Measurements from ENCODE around the gene ZNHIT2.

ZNHIT2 gene

DNA sequence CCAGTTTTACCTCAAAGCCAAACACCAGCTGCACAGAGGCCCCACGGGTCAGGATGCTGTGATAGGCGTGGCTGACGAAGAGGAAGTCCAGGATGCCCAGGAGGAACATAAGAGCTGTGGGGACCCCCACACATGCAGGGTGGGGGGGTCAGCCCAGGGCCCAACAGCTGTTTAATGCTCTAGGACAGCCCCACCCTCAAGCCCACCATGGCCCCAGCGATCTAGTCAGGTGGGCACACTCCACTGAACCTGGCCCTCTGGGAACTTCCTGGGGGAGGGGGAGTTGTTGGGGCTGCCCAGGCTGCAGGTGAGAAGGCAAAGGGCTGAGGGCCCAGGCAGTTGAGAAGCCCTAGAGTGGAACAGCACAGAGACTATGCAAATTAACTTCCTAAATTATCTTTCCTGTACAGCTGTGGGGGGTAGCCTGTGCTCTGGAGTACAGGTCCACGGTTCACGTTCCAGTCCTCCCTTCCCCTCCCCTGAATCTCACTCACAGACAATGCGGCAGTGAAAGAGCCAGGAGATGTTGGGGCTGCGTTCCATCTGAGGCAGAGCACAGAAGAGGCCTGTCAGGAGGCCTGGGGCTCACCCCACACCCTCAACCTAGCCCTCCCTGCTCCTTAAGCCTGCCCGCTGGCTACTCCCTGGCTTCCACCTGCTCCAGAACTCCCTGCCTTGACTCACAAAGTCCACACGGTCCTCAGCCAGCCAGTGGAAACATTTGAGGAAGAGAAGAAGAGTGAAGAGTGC lies 14.9 kb upstream of the ZNHIT2 start:
- Histone ChIP-seq H3K27ac (ENCODE audit: low read depth, low read length) (peak overlapping the region; percentile 100), H3K9me2 (replicated peaks; ENCODE audit: control insufficient read depth, low read length) (no peaks in the 10 kb centered on the region), H3K27me3 (ENCODE audit: control insufficient read depth, low read length) (no peaks in the 10 kb centered on the region), H3K4me1 (ENCODE audit: control insufficient read depth, low read length) (peaks cover 57% of the 10 kb centered on the region), H3K79me2 (ENCODE audit: control insufficient read depth, low read length) (peaks cover 58% of the 10 kb centered on the region), H3K9me3 (ENCODE audit: control insufficient read depth, insufficient read depth, low read length) (no peaks in the 10 kb centered on the region), H4K20me1 (ENCODE audit: control insufficient read depth, insufficient read depth, low read depth, low read length) (peaks cover 23% of the 10 kb centered on the region; the same call in 1 of the 2 replicates), H3K4me2 (ENCODE audit: low read length) (peak overlapping the region; percentile 99), H3K36me3 (ENCODE audit: control insufficient read depth, low read length) (peaks cover 67% of the 10 kb centered on the region), H3K4me3 (ENCODE audit: low read length) (peak overlapping the region; percentile 99), H3F3A (ENCODE audit: control insufficient read depth, insufficient read depth) (peaks cover 56% of the 10 kb centered on the region)
- no peak for TF ChIP-seq EZH2phosphoT487 (IDR thresholded peaks at IDR 0.05; ENCODE audit: borderline replicate concordance, low read length)

DNA sequence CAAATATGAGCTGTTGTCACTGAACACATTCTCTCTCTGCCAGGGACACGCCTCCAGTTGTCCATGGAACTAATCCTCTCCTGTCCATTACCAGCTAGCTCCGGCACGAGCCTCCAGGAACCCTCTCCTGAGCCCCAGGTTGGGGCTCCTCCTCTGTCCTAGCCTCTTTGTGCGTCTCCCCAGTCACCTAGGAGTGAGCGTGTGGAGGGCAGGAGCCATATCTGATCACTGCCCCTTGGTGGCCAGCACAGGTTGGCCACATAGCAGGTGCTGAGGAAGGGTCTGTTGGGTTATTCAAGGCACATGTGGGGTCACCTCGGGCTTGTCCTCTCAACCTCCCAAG lies 14.4 kb upstream of the ZNHIT2 start:
- Histone ChIP-seq H3K27ac (ENCODE audit: low read depth, low read length) (peak overlapping the region; percentile 100), H3K9me2 (replicated peaks; ENCODE audit: control insufficient read depth, low read length) (no peaks in the 10 kb centered on the region), H3K4me2 (ENCODE audit: low read length) (peak overlapping the region; percentile 99), H3K9me3 (ENCODE audit: control insufficient read depth, insufficient read depth, low read length) (no peaks in the 10 kb centered on the region), H3K79me2 (ENCODE audit: control insufficient read depth, low read length) (peaks cover 58% of the 10 kb centered on the region), H3K4me3 (ENCODE audit: low read length) (peak overlapping the region; percentile 99), H3K36me3 (ENCODE audit: control insufficient read depth, low read length) (peaks cover 72% of the 10 kb centered on the region), H3K27me3 (ENCODE audit: control insufficient read depth, low read length) (no peaks in the 10 kb centered on the region), H3F3A (ENCODE audit: control insufficient read depth, insufficient read depth) (peaks cover 62% of the 10 kb centered on the region), H4K20me1 (ENCODE audit: control insufficient read depth, insufficient read depth, low read depth, low read length) (peaks cover 23% of the 10 kb centered on the region; the same call in 1 of the 2 replicates), H3K4me1 (ENCODE audit: control insufficient read depth, low read length) (peaks cover 56% of the 10 kb centered on the region)
- TF ChIP-seq, protein P1, sequence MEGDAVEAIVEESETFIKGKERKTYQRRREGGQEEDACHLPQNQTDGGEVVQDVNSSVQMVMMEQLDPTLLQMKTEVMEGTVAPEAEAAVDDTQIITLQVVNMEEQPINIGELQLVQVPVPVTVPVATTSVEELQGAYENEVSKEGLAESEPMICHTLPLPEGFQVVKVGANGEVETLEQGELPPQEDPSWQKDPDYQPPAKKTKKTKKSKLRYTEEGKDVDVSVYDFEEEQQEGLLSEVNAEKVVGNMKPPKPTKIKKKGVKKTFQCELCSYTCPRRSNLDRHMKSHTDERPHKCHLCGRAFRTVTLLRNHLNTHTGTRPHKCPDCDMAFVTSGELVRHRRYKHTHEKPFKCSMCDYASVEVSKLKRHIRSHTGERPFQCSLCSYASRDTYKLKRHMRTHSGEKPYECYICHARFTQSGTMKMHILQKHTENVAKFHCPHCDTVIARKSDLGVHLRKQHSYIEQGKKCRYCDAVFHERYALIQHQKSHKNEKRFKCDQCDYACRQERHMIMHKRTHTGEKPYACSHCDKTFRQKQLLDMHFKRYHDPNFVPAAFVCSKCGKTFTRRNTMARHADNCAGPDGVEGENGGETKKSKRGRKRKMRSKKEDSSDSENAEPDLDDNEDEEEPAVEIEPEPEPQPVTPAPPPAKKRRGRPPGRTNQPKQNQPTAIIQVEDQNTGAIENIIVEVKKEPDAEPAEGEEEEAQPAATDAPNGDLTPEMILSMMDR (IDR thresholded peaks at IDR 0.05; ENCODE audit: low read depth, low read length, poor library complexity, severe bottlenecking) = no peak
- TF ChIP-seq EZH2phosphoT487 (IDR thresholded peaks at IDR 0.05; ENCODE audit: borderline replicate concordance, low read length) = no peak

DNA sequence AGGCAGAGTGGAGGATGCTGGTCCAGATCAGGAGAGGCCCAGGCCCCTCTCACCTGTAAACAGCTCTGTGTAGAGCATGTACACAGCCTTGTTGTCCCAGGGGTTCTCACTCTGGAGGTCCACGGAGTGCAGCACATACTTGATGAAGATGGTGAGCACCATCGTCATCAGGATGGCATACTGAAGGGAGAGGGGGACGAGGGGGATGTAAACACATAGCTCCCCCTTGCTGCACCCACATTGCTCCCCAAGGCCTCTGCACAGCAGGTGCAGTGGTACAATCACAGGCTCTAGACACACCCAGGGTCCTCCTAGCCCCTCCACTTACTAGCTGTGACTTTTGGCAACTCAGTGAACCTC lies 13.9 kb upstream of the ZNHIT2 start:
- peak overlapping the region; percentile 99 for H3K4me3 ChIP-seq (ENCODE audit: low read length)
- peaks cover 77% of the 10 kb centered on the region for H3K36me3 ChIP-seq (ENCODE audit: control insufficient read depth, low read length)
- peaks cover 66% of the 10 kb centered on the region for H3F3A ChIP-seq (ENCODE audit: control insufficient read depth, insufficient read depth)
- no peaks in the 10 kb centered on the region for H3K9me3 ChIP-seq (ENCODE audit: control insufficient read depth, insufficient read depth, low read length)
- no peaks in the 10 kb centered on the region for H3K9me2 ChIP-seq (replicated peaks; ENCODE audit: control insufficient read depth, low read length)
- no peak for TF ChIP-seq EZH2phosphoT487 (IDR thresholded peaks at IDR 0.05; ENCODE audit: borderline replicate concordance, low read length)
- TF ChIP-seq, protein P1 (IDR thresholded peaks at IDR 0.05; ENCODE audit: low read depth, low read length, poor library complexity, severe bottlenecking) = no peak
- H3K27me3 ChIP-seq (ENCODE audit: control insufficient read depth, low read length) = no peaks in the 10 kb centered on the region
- peak overlapping the region; percentile 100 for H3K27ac ChIP-seq (ENCODE audit: low read depth, low read length)
- peaks cover 52% of the 10 kb centered on the region for H3K4me1 ChIP-seq (ENCODE audit: control insufficient read depth, low read length)
- H3K79me2 ChIP-seq (ENCODE audit: control insufficient read depth, low read length) = peaks cover 58% of the 10 kb centered on the region
- peaks cover 23% of the 10 kb centered on the region; the same call in 1 of the 2 replicates for H4K20me1 ChIP-seq (ENCODE audit: control insufficient read depth, insufficient read depth, low read depth, low read length)
- H3K4me2 ChIP-seq (ENCODE audit: low read length) = peak overlapping the region; percentile 99
